GM23338 (cell line): Measurements from ENCODE around the gene LRRC8B. TPM values are rescaled to one million over a fixed set of nuclear protein-coding genes. Genes with fewer than 3 reads are reported as not detected.

Source experiments
- ATAC-seq: fragments of 200-7000 bp; cut with Tn5 transposase; 3 replicates; pipeline ENCODE4 v1.9.1; 2020
- DNase-seq: peaks from one replicate; pipeline ENCODE4 v3.0.0-alpha.2; 2015; ENCODE audit warnings: low spot score
- H2AFZ ChIP-seq: fragments of 200-600 bp; sonication (generic); 2 replicates; pipeline ENCODE4 v1.8.0; 2016; ENCODE audit warnings: antibody characterized with exemption, mild to moderate bottlenecking, moderate library complexity
- H3F3A ChIP-seq: fragments of 200-600 bp; sonication (generic); replicated peaks from 2 replicates; pipeline ENCODE4 v1.8.0; 2017; ENCODE audit warnings: antibody characterized with exemption, mixed run types, low read depth
- H3K27ac ChIP-seq: fragments of 200-600 bp; sonication (generic); 2 replicates; pipeline ENCODE4 v1.6.1; 2016; ENCODE audit warnings: low read depth
- H3K27me3 ChIP-seq: fragments of 200-600 bp; sonication (generic); 2 replicates; pipeline ENCODE4 v1.8.0; 2016; ENCODE audit warnings: mild to moderate bottlenecking, mixed run types, moderate library complexity; ENCODE audit not compliant: insufficient read depth
- H3K36me3 ChIP-seq: fragments of 200-600 bp; sonication (generic); 2 replicates; pipeline ENCODE4 v1.8.0; 2016; ENCODE audit warnings: mild to moderate bottlenecking; ENCODE audit not compliant: insufficient read depth
- H3K4me1 ChIP-seq: fragments of 200-600 bp; sonication (generic); 2 replicates; pipeline ENCODE4 v1.8.0; 2016; ENCODE audit warnings: mild to moderate bottlenecking, moderate library complexity; ENCODE audit not compliant: insufficient read depth
- H3K4me2 ChIP-seq: fragments of 200-600 bp; sonication (generic); 2 replicates; pipeline ENCODE4 v1.7.1; 2017; ENCODE audit warnings: mixed run types
- H3K4me3 ChIP-seq: fragments of 200-600 bp; sonication (generic); 2 replicates; pipeline ENCODE4 v1.6.1; 2016; ENCODE audit warnings: mixed run types
- H3K79me2 ChIP-seq: fragments of 200-600 bp; sonication (generic); replicated peaks from 2 replicates; pipeline ENCODE4 v1.8.0; 2017; ENCODE audit warnings: mild to moderate bottlenecking; ENCODE audit not compliant: insufficient read depth
- H3K9me2 ChIP-seq: fragments of 200-600 bp; sonication (generic); 2 replicates; pipeline ENCODE4 v1.8.0; 2017; ENCODE audit not compliant: insufficient read depth
- H4K20me1 ChIP-seq: fragments of 200-600 bp; sonication (generic); replicated peaks from 2 replicates; pipeline ENCODE4 v1.8.0; 2017; ENCODE audit warnings: mild to moderate bottlenecking; ENCODE audit not compliant: insufficient read depth
- H3K27ac Mint-ChIP-seq: 2 replicates; pipeline ENCODE4 v1.8.0; 2020; ENCODE audit warnings: inconsistent platforms, mild to moderate bottlenecking, moderate library complexity, mixed read lengths
- H3K27me3 Mint-ChIP-seq: 3 replicates; pipeline ENCODE4 v1.8.0; 2022; ENCODE audit warnings: low read depth, mild to moderate bottlenecking, moderate library complexity, mixed read lengths, inconsistent platforms; ENCODE audit not compliant: insufficient read depth, poor library complexity
- H3K36me3 Mint-ChIP-seq: 3 replicates; pipeline ENCODE4 v1.8.0; 2021; ENCODE audit warnings: low read depth, mild to moderate bottlenecking, inconsistent platforms, moderate library complexity, mixed read lengths
- H3K4me1 Mint-ChIP-seq: 3 replicates; pipeline ENCODE4 v1.8.0; 2020; ENCODE audit warnings: mild to moderate bottlenecking, inconsistent platforms, mixed read lengths
- H3K4me3 Mint-ChIP-seq: 3 replicates; pipeline ENCODE4 v1.8.0; 2021; ENCODE audit warnings: moderate library complexity, mild to moderate bottlenecking, inconsistent platforms, mixed read lengths
- H3K9me3 Mint-ChIP-seq: 3 replicates; pipeline ENCODE4 v1.8.0; 2020; ENCODE audit warnings: moderate library complexity, mild to moderate bottlenecking, inconsistent platforms, mixed read lengths
- CREB1 ChIP-seq: fragments of 250-450 bp; sonication (Bioruptor Pico); IDR thresholded peaks from 2 replicates; pipeline ENCODE4 v1.5.0; 2020; ENCODE audit warnings: low read depth, mild to moderate bottlenecking, moderate library complexity
- CTCF ChIP-seq, 2 experiments: fragments of 200-600 bp in 1 of 2; sonication (generic) in 1 of 2; conservative IDR thresholded peaks; 2 replicates each; pipeline versions ENCODE4 v1.5.1 to v1.6.1; 2016 to 2017; ENCODE audit warnings: antibody characterized with exemption in 2 of 2, low read depth in 2 of 2, mild to moderate bottlenecking in 2 of 2, moderate library complexity in 1 of 2
- ETS1 ChIP-seq: IDR thresholded peaks from 2 replicates; pipeline ENCODE4 v1.6.1; 2016; ENCODE audit warnings: antibody characterized with exemption
- EZH2 ChIP-seq: fragments of 200-600 bp; sonication (generic); IDR thresholded peaks from one replicate; pipeline ENCODE4 v1.8.0; 2017; ENCODE audit warnings: antibody characterized with exemption, mild to moderate bottlenecking, low read depth; ENCODE audit not compliant: unreplicated experiment
- EZH2phosphoT487 ChIP-seq: fragments of 200-600 bp; sonication (generic); IDR thresholded peaks from one replicate; pipeline ENCODE4 v1.8.1; 2018; ENCODE audit warnings: antibody characterized with exemption; ENCODE audit not compliant: unreplicated experiment
- JUNB ChIP-seq: IDR thresholded peaks from one replicate; pipeline ENCODE4 v1.6.1; 2016; ENCODE audit warnings: antibody characterized with exemption; ENCODE audit not compliant: unreplicated experiment
- NANOG ChIP-seq: IDR thresholded peaks from 2 replicates; pipeline ENCODE4 v1.6.1; 2016; ENCODE audit warnings: antibody characterized with exemption, borderline replicate concordance
- POLR2AphosphoS5 ChIP-seq: IDR thresholded peaks from 2 replicates; pipeline ENCODE4 v1.6.1; 2016; ENCODE audit warnings: antibody characterized with exemption, low read depth
- REST ChIP-seq: IDR thresholded peaks from one replicate; pipeline ENCODE4 v1.6.1; 2018; ENCODE audit warnings: antibody characterized with exemption; ENCODE audit not compliant: unreplicated experiment
- STAT1 ChIP-seq: IDR thresholded peaks from one replicate; pipeline ENCODE4 v1.6.1; 2016; ENCODE audit warnings: antibody characterized with exemption; ENCODE audit not compliant: unreplicated experiment
- ZNF114 ChIP-seq: fragments of 250-450 bp; sonication (Bioruptor Pico); IDR thresholded peaks from 2 replicates; pipeline ENCODE4 v1.5.0; 2020; ENCODE audit warnings: mild to moderate bottlenecking, moderate library complexity
- ZNF331 ChIP-seq: fragments of 250-450 bp; sonication (Bioruptor Pico); IDR thresholded peaks from 2 replicates; pipeline ENCODE4 v1.5.0; 2020; ENCODE audit warnings: low read depth, mild to moderate bottlenecking, moderate library complexity
- ZNF462 ChIP-seq: fragments of 250-450 bp; sonication (Bioruptor Pico); IDR thresholded peaks from 2 replicates; pipeline ENCODE4 v1.5.0; 2020; ENCODE audit warnings: mild to moderate bottlenecking, moderate library complexity
- polyA plus RNA-seq: library from polyadenylated mRNA; unstranded; fragments of >200 nt; fragmentation: Nextera tagmentation; extraction: Ambion mirVana; gene quantifications from 2 replicates; pipeline ENCODE4 v1.2.1, GENCODE V29; 2016
- total RNA-seq: library from RNA; depleted of rRNA; stranded (reverse); fragments of >200 nt; shearing (Covaris generic); gene quantifications from 2 replicates; pipeline ENCODE4 v1.2.3, GENCODE V29; 2014

The LRRC8B gene
- total and polyA plus RNA-seq, 2 experiments from 2014 or later, result 9.0 to 26.5 TPM

GRCh38 chr1:89476072-89476471 is 48.6 kb upstream of the LRRC8B start:
- Histone ChIP-seq H3K4me2 (no peak overlapping the region), H3K4me1 (no peaks in the 10 kb centered on the region), H3K9me2 (peaks cover 8% of the 10 kb centered on the region; the same call in 1 of the 2 replicates), H3K27ac (no peak overlapping the region), H4K20me1 (no peaks in the 10 kb centered on the region), H3K79me2 (no peaks in the 10 kb centered on the region), H3K27me3 (no peaks in the 10 kb centered on the region), H3K36me3 (no peaks in the 10 kb centered on the region), H2AFZ (no peak overlapping the region), H3K4me3 (no peak overlapping the region), H3F3A (no peaks in the 10 kb centered on the region)
- H3K27ac Mint-ChIP-seq, result no peak overlapping the region
- TF ChIP-seq CREB1 (no peak), ZNF114 (CRISPR knock-in tag) (no peak), JUNB (no peak), EZH2 (no peak), STAT1 (no peak), EZH2phosphoT487 (no peak), ZNF462 (CRISPR knock-in tag) (no peak), NANOG (no peak), REST (no peak), POLR2AphosphoS5 (no peak), ZNF331 (CRISPR knock-in tag) (no peak), CTCF (conservative IDR thresholded peaks at IDR 0.05; ENCODE audit: low read depth in 2 of 2) (no peak), ETS1 (no peak)
- no peaks in the 10 kb centered on the region for H3K4me1 Mint-ChIP-seq
- no peak overlapping the region for H3K4me3 Mint-ChIP-seq
- H3K9me3 Mint-ChIP-seq, result peaks cover 25% of the 10 kb centered on the region
- no peak for DNase-seq
- peaks cover 20% of the 10 kb centered on the region for H3K36me3 Mint-ChIP-seq
- H3K27me3 Mint-ChIP-seq, result peaks cover 3% of the 10 kb centered on the region
- ATAC-seq, result no peak
